ENCODE measurements around the gene SGPP2.

GRCh38 chr2:222603501-222603900, 179.2 kb downstream of the SGPP2 start:
- TF ChIP-seq CTCF (conservative IDR thresholded peaks at IDR 0.05 in 1 of 2, IDR thresholded peaks at IDR 0.05 in 1 of 2; ENCODE audit: extremely low read depth in 1 of 2, insufficient read depth in 1 of 2, low read depth in 1 of 2, low read length in 2 of 2) (no peak), EZH2 (IDR thresholded peaks at IDR 0.05; ENCODE audit: borderline replicate concordance, low read length) (no peak)

Measured in mammary epithelial cell (primary cell).